Measurements from ENCODE around the gene NOD1. TPM values are rescaled to one million over a fixed set of nuclear protein-coding genes. Genes with fewer than 3 reads are reported as not detected.

Gene NOD1
- total RNA-seq, 4 donors from 2014 or later: 17.6 to 36.5 (median 23.0) TPM

DNA sequence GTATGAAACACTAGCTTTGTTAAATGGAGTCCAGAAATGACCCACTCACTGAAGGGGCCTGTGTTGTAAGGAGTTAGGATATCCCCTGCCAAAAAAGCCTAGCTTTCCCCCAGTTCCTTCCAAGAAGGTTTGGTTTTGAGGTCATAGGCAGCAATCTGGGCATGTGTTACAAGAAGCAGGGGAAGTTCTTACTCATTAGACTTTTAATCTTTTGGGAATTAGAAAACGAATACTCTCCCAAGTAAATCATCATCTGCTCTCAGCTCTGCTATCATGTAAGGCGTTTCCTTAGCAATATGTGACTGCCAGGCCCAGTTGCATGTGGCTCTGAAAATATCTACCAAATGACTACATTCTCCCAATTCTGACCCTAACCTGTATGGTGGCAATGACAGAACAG, 3.7 kb downstream of the NOD1 start:
- TF ChIP-seq, protein P1, sequence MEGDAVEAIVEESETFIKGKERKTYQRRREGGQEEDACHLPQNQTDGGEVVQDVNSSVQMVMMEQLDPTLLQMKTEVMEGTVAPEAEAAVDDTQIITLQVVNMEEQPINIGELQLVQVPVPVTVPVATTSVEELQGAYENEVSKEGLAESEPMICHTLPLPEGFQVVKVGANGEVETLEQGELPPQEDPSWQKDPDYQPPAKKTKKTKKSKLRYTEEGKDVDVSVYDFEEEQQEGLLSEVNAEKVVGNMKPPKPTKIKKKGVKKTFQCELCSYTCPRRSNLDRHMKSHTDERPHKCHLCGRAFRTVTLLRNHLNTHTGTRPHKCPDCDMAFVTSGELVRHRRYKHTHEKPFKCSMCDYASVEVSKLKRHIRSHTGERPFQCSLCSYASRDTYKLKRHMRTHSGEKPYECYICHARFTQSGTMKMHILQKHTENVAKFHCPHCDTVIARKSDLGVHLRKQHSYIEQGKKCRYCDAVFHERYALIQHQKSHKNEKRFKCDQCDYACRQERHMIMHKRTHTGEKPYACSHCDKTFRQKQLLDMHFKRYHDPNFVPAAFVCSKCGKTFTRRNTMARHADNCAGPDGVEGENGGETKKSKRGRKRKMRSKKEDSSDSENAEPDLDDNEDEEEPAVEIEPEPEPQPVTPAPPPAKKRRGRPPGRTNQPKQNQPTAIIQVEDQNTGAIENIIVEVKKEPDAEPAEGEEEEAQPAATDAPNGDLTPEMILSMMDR (IDR thresholded peaks at IDR 0.05; ENCODE audit: low read depth): no peak

DNA sequence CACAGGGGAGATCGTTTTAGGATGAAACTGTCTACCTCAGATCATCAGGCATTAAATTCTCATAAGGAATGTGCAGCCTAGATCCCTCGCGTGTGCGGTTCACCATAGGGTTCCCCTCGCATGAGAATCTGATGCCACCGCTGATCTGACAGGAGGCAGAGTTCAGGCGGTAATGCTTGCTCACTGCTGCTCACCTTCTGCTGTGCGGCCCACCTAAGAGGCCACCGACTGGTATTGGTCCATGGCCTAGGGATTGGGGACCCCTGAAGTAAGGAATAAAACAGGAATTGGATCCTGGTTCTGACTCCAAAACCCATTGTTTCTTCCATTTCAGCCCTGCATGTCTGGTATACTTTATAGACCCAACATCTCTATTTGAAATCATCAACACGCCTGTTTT, 4.1 kb downstream of the NOD1 start:
- TF ChIP-seq, protein P1 (IDR thresholded peaks at IDR 0.05; ENCODE audit: low read depth): no peak

DNA sequence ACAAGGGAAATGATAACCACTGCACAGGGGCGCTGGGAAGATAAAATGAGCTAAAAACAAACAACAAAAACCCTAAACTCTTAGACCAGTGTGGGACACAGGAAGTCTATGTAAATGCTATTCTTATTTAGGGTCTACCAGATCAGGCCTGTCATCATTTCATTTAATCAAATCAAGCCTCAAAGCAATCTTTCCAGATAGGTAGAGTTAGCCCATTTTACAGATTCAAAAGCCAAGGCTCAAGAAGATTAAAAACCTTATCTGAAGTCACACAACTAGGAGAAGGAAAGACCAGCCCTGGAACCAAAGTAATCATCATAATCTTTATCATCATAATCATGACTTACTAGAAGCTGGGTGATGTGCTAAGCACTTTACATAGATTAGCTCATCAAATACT, 4.7 kb downstream of the NOD1 start:
- TF ChIP-seq, protein P1 (IDR thresholded peaks at IDR 0.05; ENCODE audit: low read depth): no peak

DNA sequence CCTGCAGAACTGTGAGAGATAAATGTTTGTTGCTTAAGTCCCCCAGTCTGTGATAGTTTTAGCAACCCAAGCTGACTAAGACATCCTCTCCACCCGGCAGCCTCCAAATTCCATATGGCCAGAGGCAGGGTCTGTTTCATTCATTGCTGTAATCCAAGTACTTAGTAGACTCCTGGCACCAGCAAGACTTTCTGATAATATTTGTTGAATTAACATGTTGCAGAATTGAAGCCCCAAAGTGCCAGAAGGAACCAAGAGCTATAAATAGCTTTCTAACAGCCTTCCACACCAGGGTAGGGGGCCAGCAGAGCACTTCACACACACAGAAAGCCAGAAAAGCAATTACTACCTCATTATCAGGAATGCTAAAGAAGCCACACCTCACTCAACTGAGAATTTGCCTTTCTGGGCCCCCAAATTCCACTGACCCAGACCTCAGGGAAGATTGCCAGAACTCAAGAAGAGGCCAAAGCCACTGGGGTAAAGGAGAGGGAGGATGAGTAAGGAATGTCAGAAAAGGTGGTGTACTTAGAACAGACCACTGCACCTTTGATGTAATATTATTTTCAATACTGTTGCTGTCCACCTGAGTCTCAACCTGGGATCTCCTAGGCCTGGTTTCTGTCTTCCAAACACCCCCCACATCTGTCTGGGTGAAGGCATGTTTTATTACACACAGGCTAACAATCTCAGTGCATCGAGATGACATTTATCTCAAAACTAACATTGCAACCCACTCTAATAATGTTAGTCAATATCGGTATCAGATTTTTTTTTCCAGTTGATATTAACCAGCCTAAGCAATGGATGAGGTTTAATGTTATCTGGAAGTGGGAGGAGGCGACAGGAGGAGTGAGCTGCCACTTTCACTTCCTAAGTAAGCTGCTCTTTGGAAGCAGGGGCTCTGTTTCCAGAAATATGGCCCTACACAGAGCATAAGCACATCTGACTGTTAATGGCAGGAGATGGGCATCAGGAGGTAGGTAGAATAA, 5.5 kb downstream of the NOD1 start:
- TF ChIP-seq, protein P1 (IDR thresholded peaks at IDR 0.05; ENCODE audit: low read depth): no peak

DNA sequence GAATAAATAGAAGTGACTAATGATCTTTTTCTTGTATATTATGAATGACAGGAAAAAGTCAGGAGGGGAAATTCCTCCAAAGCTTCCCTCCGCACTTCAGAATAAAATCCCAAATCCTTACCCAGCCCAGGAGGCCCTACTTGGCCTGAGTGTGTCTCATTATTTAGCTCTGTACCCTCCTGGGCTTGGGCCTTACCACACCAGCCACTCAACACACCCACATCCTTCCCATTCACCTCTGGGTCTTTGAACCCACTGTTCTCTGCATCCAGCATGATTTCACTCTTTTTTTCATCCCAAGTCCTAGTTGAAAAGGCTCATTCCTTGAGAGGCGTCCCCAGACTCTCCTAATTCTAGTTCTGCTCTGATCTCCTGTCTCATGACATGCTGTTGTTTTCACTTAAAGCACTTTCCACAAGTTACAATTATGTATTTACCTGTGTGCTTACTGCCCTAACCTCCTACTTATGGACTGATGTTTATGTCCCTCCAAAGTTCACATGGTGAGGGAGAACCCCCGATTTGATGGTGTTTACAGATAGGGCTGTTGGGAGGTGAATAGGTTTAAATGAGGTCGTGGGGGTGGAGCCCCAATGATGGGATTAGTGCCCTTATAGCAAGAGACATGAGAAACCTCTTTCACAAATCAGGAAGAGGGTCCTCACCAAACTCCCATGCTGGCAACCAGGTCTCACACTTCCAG, 6.4 kb downstream of the NOD1 start:
- TF ChIP-seq, protein P1 (IDR thresholded peaks at IDR 0.05; ENCODE audit: low read depth): no peak

DNA sequence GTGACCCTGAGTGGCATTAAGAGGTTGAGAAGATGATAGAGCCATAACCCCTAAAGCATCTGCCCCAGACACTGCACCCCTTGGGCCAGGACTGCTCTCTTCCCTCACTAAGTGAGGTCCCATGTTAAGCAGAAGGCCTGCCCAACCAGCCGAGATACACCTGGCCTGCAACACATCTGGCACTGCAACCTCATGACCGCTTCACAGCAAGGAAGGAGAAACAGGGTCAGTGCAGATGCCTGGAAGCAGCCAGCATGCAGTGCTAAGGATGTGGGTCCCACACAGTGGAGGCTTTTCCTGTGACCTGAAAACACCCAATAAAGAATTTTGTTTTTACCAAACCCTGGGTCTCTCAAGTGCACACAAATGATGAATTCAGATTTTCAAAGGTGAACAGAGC, 7.4 kb downstream of the NOD1 start:
- TF ChIP-seq, protein P1 (IDR thresholded peaks at IDR 0.05; ENCODE audit: low read depth): no peak

DNA sequence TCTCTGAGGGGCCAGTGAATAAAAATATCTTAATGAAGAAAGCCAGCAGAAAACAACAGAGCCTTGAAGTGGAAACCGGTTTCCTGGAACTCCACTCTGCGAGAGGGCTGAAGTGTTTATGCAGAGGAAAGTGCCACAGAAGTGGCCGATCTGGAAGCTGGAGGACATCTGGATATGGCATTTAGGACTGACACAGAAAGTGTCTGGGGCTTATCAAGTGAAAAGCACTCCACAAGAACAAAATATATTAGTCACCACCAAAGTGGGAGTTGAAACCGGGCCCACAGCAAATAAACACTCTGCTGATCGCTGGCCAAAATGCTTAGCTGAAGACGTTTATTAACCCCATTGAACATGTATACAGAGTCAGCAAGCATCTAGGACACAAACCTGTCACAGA, 7.8 kb downstream of the NOD1 start:
- TF ChIP-seq, protein P1 (IDR thresholded peaks at IDR 0.05; ENCODE audit: low read depth): no peak

Data from subcutaneous adipose tissue (tissue), 4 donors.